Sigmoid colon (tissue), 7 donors: ENCODE measurements around the gene TEKT3. TPM values are rescaled to one million over a fixed set of nuclear protein-coding genes. Genes with fewer than 3 reads are reported as not detected.
A peak's percentile ranks its signal among the peaks of the same experiment; 100 is the strongest.

Experiments used
- DNase-seq: peaks from one replicate; pipeline ENCODE4 v3.0.0-alpha.2; 2019
- H3K27ac ChIP-seq, 4 donors: fragments of 200-600 bp; sonication (generic); one replicate each; pipeline ENCODE4 v1.5.1; 2016 to 2019; ENCODE audit warnings: mild to moderate bottlenecking in 1 of 4
- H3K27me3 ChIP-seq, 3 donors: fragments of 200-600 bp; sonication (generic); one replicate each; pipeline ENCODE4 v1.5.1; 2019; ENCODE audit warnings: mild to moderate bottlenecking in 1 of 3
- H3K36me3 ChIP-seq, 4 donors: fragments of 200-600 bp; sonication (generic); one replicate each; pipeline ENCODE4 v1.5.1; 2016 to 2019
- H3K4me1 ChIP-seq, 4 donors: fragments of 200-600 bp; sonication (generic); one replicate each; pipeline ENCODE4 v1.5.1; 2017 to 2019
- H3K4me3 ChIP-seq, 4 donors: fragments of 200-600 bp; sonication (generic); one replicate each; pipeline ENCODE4 v1.5.1; 2017 to 2019; ENCODE audit warnings: mild to moderate bottlenecking in 2 of 4, moderate library complexity in 1 of 4
- H3K9me3 ChIP-seq, 4 donors: fragments of 200-600 bp in 3 of 4; sonication (generic) in 3 of 4; one replicate each; pipeline versions ENCODE4 v1.5.1 to v1.6.1; 2013 to 2019
- CTCF ChIP-seq, 4 experiments: fragments of 450-650 bp in 3 of 4; fragments of 200-600 bp in 1 of 4; IDR thresholded peaks; one replicate each; pipeline ENCODE4 v1.5.1; 2016 to 2019; ENCODE audit warnings: antibody characterized with exemption in 4 of 4, mild to moderate bottlenecking in 3 of 4, moderate library complexity in 2 of 4
- EP300 ChIP-seq, 4 donors: sonication (generic); formaldehyde crosslinking; IDR thresholded peaks; one replicate each; pipeline ENCODE4 v1.6.1; 2017; ENCODE audit warnings: antibody characterized with exemption in 4 of 4
- POLR2A ChIP-seq, 2 donors: fragments of 450-650 bp; IDR thresholded peaks; one replicate each; pipeline ENCODE4 v1.6.1; 2016; ENCODE audit warnings: antibody characterized with exemption in 2 of 2, mild to moderate bottlenecking in 2 of 2, moderate library complexity in 2 of 2
- POLR2AphosphoS5 ChIP-seq, 4 donors: sonication (generic); formaldehyde crosslinking; IDR thresholded peaks; one replicate each; pipeline ENCODE4 v1.6.1; 2017; ENCODE audit warnings: antibody characterized with exemption in 4 of 4
- WGBS, 2 donors: extraction: QIAGEN DNeasy Blood & Tissue Kit; methylation state at CpG; one replicate each; pipeline ENCODE4 v1.1.7; 2013; 5-methylcytosine and 5-hydroxymethylcytosine counted together
- intact Hi-C: fragments of 100-400 bp; cut with DNase I; formaldehyde crosslinking; loops from one replicate; pipeline ENCODE4 v1.15.1; 2023
- polyA plus RNA-seq, 3 donors: library from polyadenylated mRNA; stranded (reverse); fragments of 200-250 nt; gene quantifications; one replicate each; pipeline ENCODE4 v1.2.3, GENCODE V29; 2013
- total RNA-seq, 4 donors: library from RNA; depleted of rRNA; stranded (reverse); fragments of >200 nt; gene quantifications; one replicate each; pipeline ENCODE4 v1.1.0, GENCODE V29; 2016
- donor health status: healthy with polysubstance abuse.
- donor health status: Bipolar disorder and iron deficiency.
- donor health status: healthy.

TEKT3 gene
- total and polyA plus RNA-seq, 7 donors, result 0.26 to 1.8 TPM; not detected in 5

- no peak overlapping the region for H3K4me3 ChIP-seq
- no peak for DNase-seq
- H3K9me3 ChIP-seq, result no peaks in the 10 kb centered on the region
- 90 to 93% methylated on average over 4 of the region's 4 CpGs for WGBS, 2 donors
- no peaks in the 10 kb centered on the region for H3K36me3 ChIP-seq
- peaks cover 0 to 26% (median 19%) of the 10 kb centered on the region in 4 donors for H3K4me1 ChIP-seq
- no peaks in the 10 kb centered on the region for H3K27me3 ChIP-seq
- H3K27ac ChIP-seq, result peak overlapping the region in 3 of 4 donors; percentile 27 to 52 (median 52)
- intact Hi-C loops, result no loop called here
- TF ChIP-seq POLR2A (IDR thresholded peaks at IDR 0.05) (no peak), CTCF (IDR thresholded peaks at IDR 0.05) (no peak), POLR2AphosphoS5 (IDR thresholded peaks at IDR 0.05) (no peak), EP300 (IDR thresholded peaks at IDR 0.05) (no peak)
Measured at GRCh38 chr17:15378243-15378642, 36.8 kb upstream of the TEKT3 start.

DNA sequence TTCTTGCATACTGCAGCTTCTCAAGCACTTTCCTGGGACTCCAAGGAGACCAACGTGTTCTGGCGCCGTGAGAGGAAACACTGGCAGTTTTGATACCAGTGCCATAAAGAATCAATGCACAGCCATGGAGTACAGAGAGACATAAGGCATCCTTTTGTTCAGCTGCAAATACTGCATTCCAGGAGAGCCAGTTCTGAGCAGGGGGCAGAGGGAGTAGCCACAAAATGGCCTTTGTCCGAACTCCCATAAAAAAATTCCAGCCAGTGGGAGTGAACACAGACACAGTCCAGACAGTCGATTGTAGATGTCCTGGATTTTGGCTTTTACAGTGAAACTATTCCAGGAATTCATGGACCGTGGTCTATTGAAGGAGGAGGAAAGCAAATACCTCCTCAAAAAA lies 36.2 kb upstream of the TEKT3 start:
- Histone ChIP-seq H3K4me3 (peak overlapping the region in 1 of 4 donors; percentile 5), H3K4me1 (peaks cover 0 to 20% (median 13%) of the 10 kb centered on the region in 4 donors), H3K9me3 (no peaks in the 10 kb centered on the region), H3K36me3 (no peaks in the 10 kb centered on the region), H3K27me3 (no peaks in the 10 kb centered on the region), H3K27ac (peak overlapping the region in 3 of 4 donors; percentile 27 to 52 (median 52))
- WGBS, 2 donors, result 19 to 57% methylated on average over 6 of the region's 6 CpGs
- no peak for DNase-seq
- intact Hi-C loops, result no loop called here
- TF ChIP-seq POLR2A (IDR thresholded peaks at IDR 0.05) (no peak), POLR2AphosphoS5 (IDR thresholded peaks at IDR 0.05) (peak in 3 of 4 donors; percentile 23 to 47 (median 41))

- H3K4me3 ChIP-seq, result peak overlapping the region in 1 of 4 donors; percentile 5
- WGBS, 2 donors, result 75 to 82% methylated on average over 4 of the region's 4 CpGs
- H3K9me3 ChIP-seq, result no peaks in the 10 kb centered on the region
- TF ChIP-seq CTCF (IDR thresholded peaks at IDR 0.05) (no peak), POLR2A (IDR thresholded peaks at IDR 0.05) (no peak), EP300 (IDR thresholded peaks at IDR 0.05) (no peak), POLR2AphosphoS5 (IDR thresholded peaks at IDR 0.05) (no peak)
- H3K36me3 ChIP-seq, result no peaks in the 10 kb centered on the region
- no peak for DNase-seq
- intact Hi-C loops, result no loop called here
- no peaks in the 10 kb centered on the region for H3K27me3 ChIP-seq
- peaks cover 0 to 16% (median 11%) of the 10 kb centered on the region in 4 donors for H3K4me1 ChIP-seq
- H3K27ac ChIP-seq, result peak overlapping the region in 3 of 4 donors; percentile 52 to 66 (median 52)
Measured at GRCh38 chr17:15377200-15377599, 35.8 kb upstream of the TEKT3 start.

DNA sequence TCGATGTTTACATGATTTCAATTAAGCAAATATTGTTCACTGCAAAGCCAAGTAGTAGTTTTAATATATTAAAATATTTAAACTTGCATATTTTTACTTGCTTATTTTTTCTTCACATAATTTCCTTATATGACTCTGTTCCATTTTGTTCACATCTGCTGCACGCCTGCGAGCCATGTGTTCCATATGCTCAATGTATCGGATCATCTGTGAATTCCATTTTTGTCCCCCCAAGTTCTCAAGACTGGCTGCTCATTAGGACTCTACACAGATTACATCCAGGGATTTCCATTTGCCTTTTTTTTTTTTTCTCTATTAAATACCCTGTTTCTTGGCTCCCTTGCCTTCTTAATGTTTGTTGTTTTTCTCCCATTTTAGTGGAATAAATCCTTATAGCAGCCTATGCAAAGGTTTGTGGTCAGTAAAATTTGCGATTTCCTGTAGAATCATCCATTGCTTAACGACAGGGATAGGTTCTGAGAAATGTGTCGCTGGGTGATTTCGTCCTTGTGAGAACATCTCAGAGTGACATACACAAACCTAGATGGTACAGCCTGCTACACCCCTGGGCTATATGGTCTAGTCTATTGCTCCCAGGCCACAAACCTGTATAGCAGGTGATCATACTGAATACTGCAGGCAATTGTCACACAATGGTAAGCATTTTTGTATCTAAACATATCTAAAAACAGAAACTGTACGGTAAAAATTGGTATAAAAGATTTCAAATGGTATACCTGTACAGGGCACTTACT lies 30.2 kb upstream of the TEKT3 start:
- Histone ChIP-seq H3K27ac (no peak overlapping the region), H3K9me3 (no peaks in the 10 kb centered on the region), H3K27me3 (no peaks in the 10 kb centered on the region), H3K4me1 (no peaks in the 10 kb centered on the region), H3K36me3 (no peaks in the 10 kb centered on the region), H3K4me3 (no peak overlapping the region)
- intact Hi-C loops, result no loop called here
- 90 to 93% methylated on average over 9 of the region's 9 CpGs for WGBS, 2 donors
- no peak for DNase-seq
- TF ChIP-seq POLR2AphosphoS5 (IDR thresholded peaks at IDR 0.05) (no peak), EP300 (IDR thresholded peaks at IDR 0.05) (no peak), CTCF (IDR thresholded peaks at IDR 0.05) (no peak), POLR2A (IDR thresholded peaks at IDR 0.05) (no peak)

GRCh38 chr17:15368600-15368999 lies 27.2 kb upstream of the TEKT3 start:
- no peaks in the 10 kb centered on the region for H3K9me3 ChIP-seq
- H3K4me3 ChIP-seq, result no peak overlapping the region
- no peaks in the 10 kb centered on the region for H3K4me1 ChIP-seq
- no peak for DNase-seq
- no peak overlapping the region for H3K27ac ChIP-seq
- no peaks in the 10 kb centered on the region for H3K36me3 ChIP-seq
- intact Hi-C loops, result no loop called here
- no peak for TF ChIP-seq POLR2A (IDR thresholded peaks at IDR 0.05)
- TF ChIP-seq EP300 (IDR thresholded peaks at IDR 0.05), result no peak
- no peak for TF ChIP-seq CTCF (IDR thresholded peaks at IDR 0.05)
- no peaks in the 10 kb centered on the region for H3K27me3 ChIP-seq
- 17 to 57% methylated on average over 2 of the region's 2 CpGs for WGBS, 2 donors
